ENCODE measurements around the gene ZMIZ2.
A peak's percentile ranks its signal among the peaks of the same experiment; 100 is the strongest.
"Not testable (repeated sequence)": the region's sequence is repeated elsewhere in the genome, so short reads cannot be mapped to it uniquely, and the experiment has no call there.

ZMIZ2 gene

GRCh38 chr7:44727158-44727936, 21.3 kb upstream of the ZMIZ2 start:
- DNase-seq: no peak

- DNase-seq: no peak
These were observed 20.7 kb upstream of the ZMIZ2 start for GRCh38 chr7:44727937-44728262.

- DNase-seq: no peak
These were observed 18.6 kb upstream of the ZMIZ2 start for GRCh38 chr7:44729949-44730590.

- DNase-seq: not testable (repeated sequence)
These were observed 15.7 kb upstream of the ZMIZ2 start for GRCh38 chr7:44732971-44733370.

- DNase-seq: no peak
These were observed 14.8 kb upstream of the ZMIZ2 start for GRCh38 chr7:44733708-44734481.

GRCh38 chr7:44735403-44736165, 13.1 kb upstream of the ZMIZ2 start:
- no peak for DNase-seq

- no peak for DNase-seq
These were observed 11.8 kb upstream of the ZMIZ2 start for GRCh38 chr7:44736896-44737295.

- no peak for DNase-seq
These were observed 10.5 kb upstream of the ZMIZ2 start for GRCh38 chr7:44738051-44738723.

GRCh38 chr7:44738876-44739665, 9.6 kb upstream of the ZMIZ2 start:
- no peak for DNase-seq

- no peak for DNase-seq
These were observed 8.6 kb upstream of the ZMIZ2 start for GRCh38 chr7:44740055-44740454.

- no peak for DNase-seq
These were observed 4.9 kb upstream of the ZMIZ2 start for GRCh38 chr7:44743750-44744149.

GRCh38 chr7:44748948-44749731, 493 bp downstream of the ZMIZ2 start:
- DNase-seq: no peak

GRCh38 chr7:44749992-44750391, 1.3 kb downstream of the ZMIZ2 start:
- DNase-seq: no peak

- no peak for DNase-seq
These were observed 1.8 kb downstream of the ZMIZ2 start for GRCh38 chr7:44750424-44750823.

- DNase-seq: peak; percentile 27
These were observed 2.4 kb downstream of the ZMIZ2 start for GRCh38 chr7:44750921-44751571.

GRCh38 chr7:44752822-44753221, 4.2 kb downstream of the ZMIZ2 start:
- DNase-seq: no peak

- no peak for DNase-seq
These were observed 6.4 kb downstream of the ZMIZ2 start for GRCh38 chr7:44754802-44755697.

GRCh38 chr7:44755698-44756627, 7.3 kb downstream of the ZMIZ2 start:
- DNase-seq: no peak

Measured in activated effector memory CD4-positive, alpha-beta T cell treated with Interleukin-2 at 50 U/mL for 16 hours (primary cell).